T-helper 1 cell treated with Interleukin-12 subunit alpha and Interleukin-12 subunit beta and Interleukin-4 antibody, amounts not matched to agents 30 μg/mL and 1 μg/mL, for 36 hours (primary cell): ENCODE measurements around the gene NRG3.

Experiments used
- H3K27ac Mint-ChIP-seq: one replicate; pipeline ENCODE4 v1.8.0; 2021; ENCODE audit warnings: mild to moderate bottlenecking, mixed read lengths
- H3K27me3 Mint-ChIP-seq: one replicate; pipeline ENCODE4 v1.8.0; 2021; ENCODE audit warnings: low read depth, mixed read lengths
- H3K36me3 Mint-ChIP-seq: one replicate; pipeline ENCODE4 v1.8.0; 2021; ENCODE audit warnings: low read depth, mixed read lengths
- H3K4me1 Mint-ChIP-seq: one replicate; pipeline ENCODE4 v1.8.0; 2021; ENCODE audit warnings: low read depth, mixed read lengths
- H3K4me3 Mint-ChIP-seq: one replicate; pipeline ENCODE4 v1.8.0; 2021; ENCODE audit warnings: mild to moderate bottlenecking, moderate library complexity, mixed read lengths
- H3K9me3 Mint-ChIP-seq: one replicate; pipeline ENCODE4 v1.8.0; 2021; ENCODE audit warnings: mixed read lengths

NRG3 gene

DNA sequence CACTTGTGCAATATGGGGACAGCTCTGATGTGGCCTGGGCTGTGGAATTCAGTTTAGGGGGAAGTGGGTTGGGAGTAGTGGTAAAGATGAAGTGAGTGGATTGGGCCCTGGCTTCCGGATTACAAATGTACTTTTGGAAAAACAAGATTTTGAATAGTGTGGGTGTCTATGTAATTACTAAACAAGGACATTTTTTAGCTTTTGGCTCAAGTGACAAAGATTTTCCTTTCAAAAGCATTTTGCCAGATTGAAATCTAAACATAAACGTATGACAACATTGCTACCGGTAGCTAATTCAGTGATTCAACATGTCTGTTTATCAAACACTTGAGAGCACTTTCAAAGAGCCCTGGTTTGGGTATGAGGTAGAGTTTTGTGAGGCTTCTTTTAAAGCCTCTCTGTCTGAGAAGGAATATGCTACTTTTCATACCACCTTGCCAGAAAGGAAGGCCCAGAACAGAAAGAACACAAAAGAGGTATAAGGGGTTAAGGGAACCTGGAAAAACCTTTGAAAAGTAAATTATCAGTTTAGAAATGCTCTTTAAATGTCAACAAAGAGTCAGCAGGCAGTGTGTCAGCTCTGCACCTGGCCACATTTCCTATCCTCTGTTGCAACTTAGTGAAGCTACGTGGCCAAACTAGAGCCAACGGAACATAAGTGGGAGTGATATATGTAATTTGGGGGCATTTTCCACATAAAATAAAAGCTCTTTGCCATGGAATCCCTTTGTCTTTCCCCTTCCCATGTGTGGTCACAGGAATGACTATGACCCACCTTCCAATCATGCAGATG is 516.1 kb downstream of the NRG3 start:
- H3K27me3 Mint-ChIP-seq, result no peaks in the 10 kb centered on the region
- peaks cover 3% of the 10 kb centered on the region for H3K9me3 Mint-ChIP-seq
- no peak overlapping the region for H3K27ac Mint-ChIP-seq
- no peaks in the 10 kb centered on the region for H3K36me3 Mint-ChIP-seq
- H3K4me1 Mint-ChIP-seq, result no peaks in the 10 kb centered on the region
- no peak overlapping the region for H3K4me3 Mint-ChIP-seq

DNA sequence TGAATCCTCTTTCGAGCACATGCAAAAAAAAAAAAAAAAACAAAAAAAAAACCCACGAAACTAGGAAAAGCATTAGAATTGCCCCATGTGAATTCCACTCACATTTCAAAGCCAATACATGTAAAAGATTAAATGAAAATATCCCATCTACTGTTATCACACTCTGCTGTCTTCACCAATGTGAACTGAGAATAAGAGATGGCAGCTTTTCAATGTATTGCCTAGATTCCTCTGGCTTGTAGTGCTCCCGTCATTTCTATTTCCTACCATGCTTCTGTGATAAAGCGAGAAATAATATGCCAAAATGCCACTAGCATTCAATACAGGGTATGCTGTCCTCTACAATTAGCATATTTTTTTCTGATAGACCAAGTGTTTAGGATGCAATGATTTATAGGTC is 517.0 kb downstream of the NRG3 start:
- Mint-ChIP-seq H3K9me3 (peaks cover 3% of the 10 kb centered on the region), H3K4me3 (no peak overlapping the region), H3K36me3 (no peaks in the 10 kb centered on the region), H3K27ac (no peak overlapping the region), H3K27me3 (no peaks in the 10 kb centered on the region), H3K4me1 (no peaks in the 10 kb centered on the region)

DNA sequence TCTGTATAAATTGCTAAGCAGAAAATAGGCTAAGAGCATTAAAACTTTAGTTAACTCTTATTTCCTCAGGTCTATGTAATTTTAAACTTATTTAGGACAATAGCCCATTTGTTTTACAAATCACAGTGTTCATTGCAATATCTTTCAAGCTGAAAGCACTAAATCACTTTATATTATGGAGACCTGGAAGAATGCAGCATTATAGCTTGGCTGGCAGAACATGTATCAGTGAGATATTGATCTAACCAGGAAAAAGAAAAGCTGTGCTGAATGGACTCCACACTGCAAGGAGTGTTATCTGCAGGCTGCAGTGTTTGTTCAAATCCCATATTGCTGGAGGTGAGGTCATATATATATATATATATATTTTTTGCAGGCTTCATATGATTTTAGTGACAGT is 517.5 kb downstream of the NRG3 start:
- no peaks in the 10 kb centered on the region for H3K36me3 Mint-ChIP-seq
- no peaks in the 10 kb centered on the region for H3K4me1 Mint-ChIP-seq
- H3K27ac Mint-ChIP-seq, result no peak overlapping the region
- H3K4me3 Mint-ChIP-seq, result no peak overlapping the region
- H3K9me3 Mint-ChIP-seq, result peaks cover 3% of the 10 kb centered on the region
- no peaks in the 10 kb centered on the region for H3K27me3 Mint-ChIP-seq

DNA sequence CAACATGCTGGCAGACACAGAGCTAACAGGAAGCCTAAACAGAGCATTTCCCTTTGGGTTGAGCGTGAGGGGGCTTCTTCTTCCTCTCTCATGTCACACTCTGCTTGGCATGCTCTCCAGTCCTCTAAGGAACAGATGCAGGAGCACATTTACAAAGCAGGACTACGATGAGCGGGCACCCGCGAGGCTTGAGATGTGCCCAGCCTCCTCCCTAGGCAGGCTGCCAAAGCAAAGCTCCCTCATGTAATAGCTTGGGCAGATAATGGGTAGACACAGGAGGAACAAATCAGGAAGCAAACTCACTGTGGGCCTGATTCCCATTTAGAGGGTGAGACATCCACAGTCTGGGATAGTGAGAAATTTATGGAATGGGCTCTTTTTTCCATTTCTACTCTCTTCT is 519.1 kb downstream of the NRG3 start:
- Mint-ChIP-seq H3K9me3 (peaks cover under 1% of the 10 kb centered on the region), H3K4me3 (no peak overlapping the region), H3K27me3 (no peaks in the 10 kb centered on the region), H3K36me3 (no peaks in the 10 kb centered on the region), H3K27ac (no peak overlapping the region), H3K4me1 (no peaks in the 10 kb centered on the region)

DNA sequence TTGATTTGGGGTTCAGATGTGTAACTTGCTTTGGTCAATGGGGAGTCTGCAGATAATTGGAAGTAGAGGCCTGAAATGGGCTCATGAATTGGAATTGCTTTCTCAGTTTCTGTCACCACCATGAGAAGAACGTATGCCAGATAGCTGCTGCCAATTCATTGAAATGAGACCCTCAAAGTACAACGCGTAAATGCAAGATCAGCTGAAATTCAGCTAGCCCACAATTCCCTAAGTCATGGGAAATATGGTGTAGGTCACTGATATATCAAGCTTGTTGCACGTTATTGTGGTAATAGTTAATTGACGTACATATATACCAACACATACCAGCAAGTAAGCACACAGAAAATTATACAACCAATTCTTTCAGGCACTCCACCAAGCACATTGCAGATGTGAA is 520.0 kb downstream of the NRG3 start:
- no peak overlapping the region for H3K27ac Mint-ChIP-seq
- H3K36me3 Mint-ChIP-seq, result no peaks in the 10 kb centered on the region
- H3K9me3 Mint-ChIP-seq, result no peaks in the 10 kb centered on the region
- no peak overlapping the region for H3K4me3 Mint-ChIP-seq
- no peaks in the 10 kb centered on the region for H3K27me3 Mint-ChIP-seq
- H3K4me1 Mint-ChIP-seq, result no peaks in the 10 kb centered on the region

DNA sequence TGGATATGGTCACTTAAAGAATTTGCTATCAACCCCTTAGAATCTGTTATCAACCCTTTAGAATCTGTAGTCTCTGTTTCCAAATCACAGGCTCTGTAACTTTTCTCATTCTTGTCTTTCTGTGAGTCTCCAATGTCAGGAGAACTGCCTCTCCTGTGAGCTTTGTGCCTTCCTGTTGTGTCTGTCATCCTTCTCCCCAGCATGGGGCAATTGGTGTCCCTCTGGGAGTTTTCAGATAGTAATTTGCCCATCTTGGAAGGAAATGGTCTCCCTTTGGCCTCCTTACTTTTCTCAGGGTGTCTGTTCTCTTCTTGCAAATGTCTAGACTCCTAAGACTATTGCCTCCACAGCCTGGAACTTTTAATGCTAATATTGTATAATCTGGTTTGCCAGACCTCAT is 521.9 kb downstream of the NRG3 start:
- Mint-ChIP-seq H3K36me3 (no peaks in the 10 kb centered on the region), H3K9me3 (no peaks in the 10 kb centered on the region), H3K4me3 (no peak overlapping the region), H3K4me1 (no peaks in the 10 kb centered on the region), H3K27ac (no peak overlapping the region), H3K27me3 (no peaks in the 10 kb centered on the region)

DNA sequence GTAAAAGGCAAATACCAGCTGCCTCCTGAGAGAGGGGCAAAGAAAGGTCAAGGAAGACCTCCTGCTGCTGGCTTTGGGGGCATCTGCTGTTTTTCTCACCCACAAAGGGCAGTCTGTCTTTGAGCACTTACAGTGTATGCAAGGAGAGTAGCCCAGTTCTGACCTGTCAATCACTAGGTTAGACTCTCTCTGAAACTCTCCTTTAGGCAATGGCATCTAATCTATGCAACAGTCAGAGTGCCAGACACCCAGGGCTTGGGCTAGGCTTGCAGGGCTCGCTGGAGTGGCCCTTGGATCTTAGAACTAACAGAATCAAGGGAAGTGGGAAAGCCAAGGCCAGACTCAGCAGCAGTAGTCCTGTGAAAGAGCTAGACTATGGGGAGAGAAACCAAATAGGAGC is 522.9 kb downstream of the NRG3 start:
- no peaks in the 10 kb centered on the region for H3K27me3 Mint-ChIP-seq
- H3K9me3 Mint-ChIP-seq, result no peaks in the 10 kb centered on the region
- H3K4me3 Mint-ChIP-seq, result no peak overlapping the region
- no peaks in the 10 kb centered on the region for H3K4me1 Mint-ChIP-seq
- no peak overlapping the region for H3K27ac Mint-ChIP-seq
- H3K36me3 Mint-ChIP-seq, result no peaks in the 10 kb centered on the region

DNA sequence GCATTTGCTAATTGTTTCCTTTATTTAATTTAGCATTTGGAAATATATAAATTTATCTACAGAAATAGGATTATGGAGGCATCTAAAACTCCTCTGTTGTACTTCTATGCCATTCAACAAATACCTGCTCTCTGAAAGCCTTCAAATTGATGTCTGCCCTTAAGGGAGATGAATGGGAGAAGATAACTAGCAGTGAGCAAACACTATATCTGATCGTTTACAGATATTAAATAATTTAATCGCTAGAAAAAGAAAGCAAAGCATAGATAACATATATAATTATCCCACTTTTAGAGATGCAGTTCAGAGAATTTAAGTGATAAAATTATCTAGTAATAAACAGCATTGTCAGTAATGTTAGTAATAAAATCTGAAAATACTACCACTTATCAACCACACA is 524.9 kb downstream of the NRG3 start:
- no peaks in the 10 kb centered on the region for H3K4me1 Mint-ChIP-seq
- peaks cover under 1% of the 10 kb centered on the region for H3K9me3 Mint-ChIP-seq
- no peak overlapping the region for H3K4me3 Mint-ChIP-seq
- no peak overlapping the region for H3K27ac Mint-ChIP-seq
- H3K27me3 Mint-ChIP-seq, result no peaks in the 10 kb centered on the region
- no peaks in the 10 kb centered on the region for H3K36me3 Mint-ChIP-seq

DNA sequence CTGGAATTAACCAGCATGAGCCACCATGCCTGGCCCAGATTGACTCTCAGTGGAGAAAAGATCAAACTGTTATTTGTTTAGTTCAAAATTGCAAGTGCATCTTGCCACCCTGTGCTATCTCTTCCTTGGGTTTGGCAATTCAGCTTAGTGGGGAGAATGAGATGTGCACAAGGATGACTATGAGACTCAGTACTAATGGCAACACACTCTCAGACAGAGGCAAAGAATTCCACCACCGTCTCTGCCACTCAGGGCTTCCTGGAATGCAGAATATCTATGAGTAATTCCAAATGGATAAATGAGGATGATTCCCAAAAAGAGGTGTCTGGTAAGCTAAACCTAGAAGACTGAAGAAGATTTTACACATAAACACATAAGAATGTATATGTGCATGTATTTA is 525.8 kb downstream of the NRG3 start:
- H3K9me3 Mint-ChIP-seq, result peaks cover 4% of the 10 kb centered on the region
- H3K27ac Mint-ChIP-seq, result no peak overlapping the region
- no peak overlapping the region for H3K4me3 Mint-ChIP-seq
- no peaks in the 10 kb centered on the region for H3K36me3 Mint-ChIP-seq
- H3K27me3 Mint-ChIP-seq, result no peaks in the 10 kb centered on the region
- H3K4me1 Mint-ChIP-seq, result no peaks in the 10 kb centered on the region

DNA sequence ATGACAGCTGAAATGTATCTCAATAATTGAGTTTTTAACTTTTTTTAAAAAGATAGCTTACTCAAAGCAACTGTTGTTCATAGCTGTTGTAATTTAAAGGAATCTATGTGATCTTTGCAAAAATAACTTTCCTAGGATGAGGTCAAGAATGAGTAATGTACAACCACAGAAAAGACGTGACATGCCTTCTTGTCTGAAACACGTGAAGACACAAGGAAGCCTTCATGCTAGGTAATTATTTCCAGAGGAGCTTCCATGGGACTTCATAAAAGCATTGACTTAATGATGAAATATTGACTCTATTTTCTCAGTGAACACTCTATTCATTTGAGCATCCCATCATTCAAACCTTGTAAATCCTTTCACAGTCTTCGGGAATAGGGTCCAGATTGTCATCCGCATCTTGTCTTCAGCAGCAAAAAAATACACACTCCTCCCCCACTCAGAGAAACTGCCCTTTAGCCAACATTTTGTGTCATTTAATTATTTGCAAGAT is 528.0 kb downstream of the NRG3 start:
- Mint-ChIP-seq H3K9me3 (peaks cover 4% of the 10 kb centered on the region), H3K36me3 (no peaks in the 10 kb centered on the region), H3K27ac (no peak overlapping the region), H3K4me3 (no peak overlapping the region), H3K4me1 (no peaks in the 10 kb centered on the region), H3K27me3 (no peaks in the 10 kb centered on the region)

DNA sequence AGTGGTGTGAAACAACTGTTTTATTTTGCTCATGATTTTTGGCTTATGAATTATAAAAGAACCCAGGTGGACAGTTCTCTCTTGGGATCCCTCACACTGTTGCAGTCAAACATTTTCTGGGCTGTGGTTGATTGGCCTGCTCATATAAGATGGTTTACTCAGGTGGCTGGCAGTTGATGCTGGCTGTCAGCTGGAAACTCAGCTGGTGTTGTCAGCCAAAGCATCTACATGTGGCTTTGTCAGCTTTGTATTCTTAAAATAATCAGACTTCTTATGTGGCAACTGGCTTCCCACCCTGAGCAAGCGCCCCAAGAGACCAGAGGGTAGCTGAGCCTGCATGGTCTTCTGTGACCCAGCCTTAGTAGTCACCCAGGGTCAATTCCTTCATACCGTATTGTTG is 534.7 kb downstream of the NRG3 start:
- Mint-ChIP-seq H3K27me3 (no peaks in the 10 kb centered on the region), H3K4me1 (no peaks in the 10 kb centered on the region), H3K36me3 (no peaks in the 10 kb centered on the region), H3K27ac (no peak overlapping the region), H3K9me3 (peaks cover 8% of the 10 kb centered on the region), H3K4me3 (no peak overlapping the region)

DNA sequence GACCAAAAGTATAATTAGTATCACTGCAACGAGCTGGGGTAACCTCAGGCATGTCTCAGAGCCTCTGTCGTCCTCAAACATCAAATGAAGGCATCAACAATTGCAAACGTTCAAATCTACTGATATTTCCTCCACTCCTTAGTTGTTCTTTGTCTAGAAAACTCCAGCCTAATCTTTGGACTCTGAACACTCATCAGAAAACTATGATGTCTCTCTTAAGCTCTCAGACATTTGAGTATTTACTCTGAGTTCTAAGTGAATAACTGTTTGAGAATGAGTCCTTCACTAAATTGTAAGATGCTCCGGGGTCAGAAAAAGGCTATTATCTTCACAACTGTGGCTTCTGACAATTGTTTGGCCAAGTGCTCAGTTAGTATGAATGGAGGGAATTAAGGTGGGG is 536.4 kb downstream of the NRG3 start:
- H3K4me1 Mint-ChIP-seq, result no peaks in the 10 kb centered on the region
- no peak overlapping the region for H3K27ac Mint-ChIP-seq
- peaks cover 8% of the 10 kb centered on the region for H3K9me3 Mint-ChIP-seq
- H3K4me3 Mint-ChIP-seq, result no peak overlapping the region
- no peaks in the 10 kb centered on the region for H3K36me3 Mint-ChIP-seq
- no peaks in the 10 kb centered on the region for H3K27me3 Mint-ChIP-seq

DNA sequence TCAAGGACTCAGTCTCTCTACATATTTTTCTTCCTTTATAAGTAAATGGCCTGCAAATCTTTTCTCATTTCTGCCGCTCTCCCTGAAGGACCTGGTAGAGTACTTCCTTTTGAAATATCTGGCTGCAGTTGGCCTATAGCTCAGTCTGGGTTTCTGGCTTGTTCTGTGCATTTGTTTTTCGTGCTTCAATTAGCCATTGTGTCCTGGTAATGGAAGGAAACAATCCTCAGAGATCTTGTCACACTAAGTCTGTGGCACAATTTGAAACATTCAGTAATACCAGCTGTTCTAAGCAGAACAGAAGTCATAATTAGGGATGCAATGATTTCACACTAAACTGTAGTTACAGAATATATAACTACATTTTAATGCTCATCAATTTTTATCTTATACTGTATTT is 545.0 kb downstream of the NRG3 start:
- no peaks in the 10 kb centered on the region for H3K4me1 Mint-ChIP-seq
- no peak overlapping the region for H3K4me3 Mint-ChIP-seq
- H3K36me3 Mint-ChIP-seq, result no peaks in the 10 kb centered on the region

DNA sequence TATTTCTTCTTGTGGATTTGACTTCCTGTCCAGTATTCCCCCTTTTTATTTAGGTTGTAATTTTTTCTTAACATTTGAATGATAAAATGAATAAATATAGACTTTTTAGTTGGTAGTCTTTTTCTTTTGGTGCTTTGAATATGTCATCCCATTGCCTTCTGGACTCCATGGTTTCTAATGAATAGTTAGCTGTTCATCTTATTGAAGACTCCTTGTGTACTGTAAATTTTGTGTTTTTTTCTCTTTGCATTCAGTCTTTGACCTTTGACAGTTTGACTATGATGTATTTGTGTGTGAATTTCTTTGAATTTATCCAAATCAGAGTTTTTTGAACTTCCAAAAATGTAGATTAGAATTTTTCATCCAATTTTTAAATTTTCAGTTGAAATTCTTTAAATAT is 554.3 kb downstream of the NRG3 start:
- Mint-ChIP-seq H3K4me3 (no peak overlapping the region), H3K4me1 (no peaks in the 10 kb centered on the region), H3K27ac (no peak overlapping the region), H3K27me3 (no peaks in the 10 kb centered on the region), H3K9me3 (peaks cover 23% of the 10 kb centered on the region), H3K36me3 (no peaks in the 10 kb centered on the region)

More for the DNA sequence above, 545.0 kb downstream of the NRG3 start:
- H3K27ac Mint-ChIP-seq, result no peak overlapping the region
- peaks cover 4% of the 10 kb centered on the region for H3K9me3 Mint-ChIP-seq
- no peaks in the 10 kb centered on the region for H3K27me3 Mint-ChIP-seq

DNA sequence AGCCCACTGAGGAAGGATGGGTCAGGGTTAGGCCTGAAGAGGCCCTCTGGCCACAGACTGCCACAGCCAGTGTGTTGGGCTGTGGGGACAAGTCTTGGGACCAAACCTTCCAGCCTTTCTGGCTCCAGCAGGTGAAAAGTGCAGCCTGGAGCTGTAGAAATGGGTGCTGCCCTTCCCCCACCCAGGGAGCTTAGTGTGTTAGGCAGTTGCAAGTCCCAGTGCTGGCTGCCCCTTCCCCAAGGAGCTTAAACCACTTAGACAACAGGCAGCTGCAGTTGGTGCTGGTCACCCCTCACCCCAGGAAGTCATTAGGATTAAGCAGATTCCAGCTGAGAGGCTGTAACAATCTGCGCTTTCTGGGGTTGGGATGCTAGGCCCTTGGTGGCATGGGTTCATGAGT is 563.3 kb downstream of the NRG3 start:
- no peaks in the 10 kb centered on the region for H3K4me1 Mint-ChIP-seq
- H3K4me3 Mint-ChIP-seq, result no peak overlapping the region
- no peaks in the 10 kb centered on the region for H3K36me3 Mint-ChIP-seq
- H3K9me3 Mint-ChIP-seq, result peaks cover 12% of the 10 kb centered on the region
- no peak overlapping the region for H3K27ac Mint-ChIP-seq
- no peaks in the 10 kb centered on the region for H3K27me3 Mint-ChIP-seq

DNA sequence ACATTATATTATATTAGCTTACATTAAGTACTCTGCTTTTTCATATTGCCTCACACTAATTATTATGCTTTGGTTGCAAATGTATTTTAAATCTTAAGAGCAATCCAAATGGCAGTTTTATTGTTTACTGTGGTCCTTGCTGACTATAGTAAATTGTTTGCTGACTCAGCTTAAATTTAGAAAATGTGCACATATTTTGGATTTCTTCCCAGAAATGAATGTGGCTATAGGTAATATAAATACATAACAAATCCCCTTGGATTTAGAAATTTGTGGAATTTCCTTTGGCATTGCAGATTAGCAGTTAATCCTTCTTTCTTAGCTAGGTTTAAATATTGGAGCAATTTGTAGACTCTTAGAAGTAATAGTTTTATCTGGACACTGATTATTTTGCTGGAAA is 565.8 kb downstream of the NRG3 start:
- no peaks in the 10 kb centered on the region for H3K27me3 Mint-ChIP-seq
- H3K4me1 Mint-ChIP-seq, result no peaks in the 10 kb centered on the region
- no peaks in the 10 kb centered on the region for H3K36me3 Mint-ChIP-seq
- H3K4me3 Mint-ChIP-seq, result no peak overlapping the region
- no peak overlapping the region for H3K27ac Mint-ChIP-seq
- H3K9me3 Mint-ChIP-seq, result peaks cover 10% of the 10 kb centered on the region
